Raji (cell line): Measurements from ENCODE around the gene ASPG.

Experiments
- POLR2A ChIP-seq: IDR thresholded peaks from 2 replicates; pipeline ENCODE4 v1.6.1; 2011; ENCODE audit warnings: low read depth, low read length, control low read depth; ENCODE audit not compliant: insufficient read depth

The ASPG gene

DNA sequence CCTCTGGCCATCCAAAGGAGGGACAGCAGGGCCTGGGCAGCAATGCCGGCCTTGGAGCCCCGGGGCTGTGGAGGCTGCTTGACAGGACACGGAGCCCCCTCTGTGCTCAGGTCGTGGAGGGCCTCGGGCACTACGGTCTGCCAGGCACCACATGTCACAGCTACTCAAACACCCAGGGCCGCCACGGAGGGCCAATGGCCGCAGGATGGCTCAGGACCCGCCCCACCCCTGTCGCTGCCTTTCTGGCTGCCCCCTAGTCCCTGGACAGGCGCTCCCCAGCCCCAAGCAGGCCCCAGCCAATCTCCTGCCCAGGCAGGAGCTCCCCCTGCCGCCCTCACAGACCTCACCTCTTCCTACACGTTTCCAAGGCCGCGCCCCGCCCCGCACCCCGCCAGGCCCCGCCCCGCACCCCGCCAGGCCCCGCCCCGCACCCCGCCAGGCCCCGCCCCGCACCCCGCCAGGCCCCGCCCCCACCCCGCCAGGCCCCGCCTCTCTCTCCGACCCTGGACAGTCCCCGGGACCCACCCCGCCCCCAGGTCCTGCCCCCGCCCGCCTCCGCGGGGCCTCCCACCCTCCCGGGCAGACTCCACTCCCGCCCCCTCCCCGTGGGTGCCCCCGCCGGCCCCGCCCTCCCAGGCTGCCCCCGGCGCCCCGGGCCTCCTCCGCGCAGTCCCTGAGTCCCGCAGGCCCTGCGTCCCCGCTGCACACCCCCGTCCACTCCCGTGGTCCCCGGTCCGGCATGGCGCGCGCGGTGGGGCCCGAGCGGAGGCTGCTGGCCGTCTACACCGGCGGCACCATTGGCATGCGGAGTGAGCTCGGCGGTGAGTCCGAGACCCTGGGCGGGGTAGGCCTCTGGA lies at the start of gene ASPG:
Gene ASPG (plus strand): TSS at position 669 of the 857 bp plus-strand sequence. CDS start 71 bp downstream, at position 740.
- no peak for TF ChIP-seq POLR2A

DNA sequence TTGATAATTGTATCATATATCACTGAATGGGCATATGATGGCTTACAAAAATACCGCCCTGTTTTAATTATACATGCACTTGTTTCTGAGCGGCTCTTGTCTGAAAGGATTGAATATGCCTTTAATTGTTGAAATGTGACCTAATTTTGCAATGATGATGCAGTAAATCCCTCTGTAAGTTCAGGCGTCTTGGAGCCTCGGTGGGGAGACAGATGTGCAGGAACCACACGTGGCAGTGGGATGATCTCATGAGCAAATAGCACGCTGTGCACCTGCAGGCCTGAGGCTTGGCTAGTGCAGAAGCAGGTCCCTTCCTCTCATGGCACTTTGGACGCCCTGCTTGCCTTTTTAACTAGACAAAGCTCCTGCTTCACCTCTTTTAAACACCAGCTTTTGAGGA lies 49.3 kb upstream of the ASPG start:
- TF ChIP-seq POLR2A: no peak

DNA sequence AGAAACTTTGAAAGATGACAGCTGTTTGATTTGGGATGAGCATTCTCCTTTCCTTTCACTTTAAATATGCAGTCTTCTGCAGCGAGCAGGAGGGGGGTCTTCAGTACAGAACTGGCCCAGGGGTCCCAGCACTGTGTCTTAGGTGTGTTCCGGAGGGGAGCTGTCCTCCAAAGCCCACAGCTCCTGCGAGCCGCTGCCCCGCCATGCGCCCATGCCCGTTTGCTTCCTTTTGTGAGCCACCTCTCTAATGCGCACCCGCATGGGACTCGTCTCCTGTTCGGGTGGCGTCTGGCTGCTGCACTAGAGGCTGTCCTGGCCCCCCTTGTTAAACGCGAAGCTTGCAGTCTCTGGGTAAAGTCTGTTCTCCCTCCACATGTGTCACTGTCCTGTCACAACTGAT lies 48.4 kb upstream of the ASPG start:
- no peak for TF ChIP-seq POLR2A

DNA sequence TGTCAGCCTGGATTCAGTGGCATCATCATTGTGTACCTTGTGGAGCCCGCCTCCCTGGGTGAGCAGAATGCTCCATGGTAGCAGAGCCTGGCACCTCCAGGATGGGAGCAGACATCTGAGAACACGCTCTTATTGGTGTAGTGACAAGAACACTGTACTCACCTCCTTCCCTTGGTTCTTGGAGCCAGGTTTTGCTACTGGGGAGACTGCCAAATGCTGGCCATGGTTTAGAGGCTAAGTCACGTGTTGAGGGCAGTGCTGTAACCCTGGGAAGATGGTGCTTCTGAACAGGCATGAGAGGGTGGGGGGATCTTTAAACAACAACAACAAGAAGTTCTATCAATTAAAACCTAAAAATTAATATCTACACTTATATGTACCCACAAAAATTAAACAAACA lies 47.6 kb upstream of the ASPG start:
- TF ChIP-seq POLR2A: no peak

DNA sequence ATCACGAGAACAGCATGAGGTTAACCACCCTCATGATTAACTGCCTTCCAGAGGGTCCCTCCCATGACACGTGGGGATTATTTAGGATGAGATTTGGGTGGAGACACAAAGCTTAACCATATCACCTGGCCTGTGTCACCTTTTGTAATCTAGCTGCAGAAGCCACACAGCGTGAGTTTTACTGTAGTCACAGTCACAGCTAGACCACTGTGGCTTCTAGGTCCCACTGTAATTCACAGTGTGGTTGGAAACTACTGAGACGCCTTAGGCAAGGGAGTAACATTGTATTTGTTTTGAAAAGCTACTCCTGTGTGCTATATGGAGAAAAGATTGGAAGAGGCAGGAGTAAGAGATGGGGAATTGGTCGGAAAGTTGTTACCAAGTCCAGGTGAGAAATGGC lies 46.3 kb upstream of the ASPG start:
- no peak for TF ChIP-seq POLR2A

DNA sequence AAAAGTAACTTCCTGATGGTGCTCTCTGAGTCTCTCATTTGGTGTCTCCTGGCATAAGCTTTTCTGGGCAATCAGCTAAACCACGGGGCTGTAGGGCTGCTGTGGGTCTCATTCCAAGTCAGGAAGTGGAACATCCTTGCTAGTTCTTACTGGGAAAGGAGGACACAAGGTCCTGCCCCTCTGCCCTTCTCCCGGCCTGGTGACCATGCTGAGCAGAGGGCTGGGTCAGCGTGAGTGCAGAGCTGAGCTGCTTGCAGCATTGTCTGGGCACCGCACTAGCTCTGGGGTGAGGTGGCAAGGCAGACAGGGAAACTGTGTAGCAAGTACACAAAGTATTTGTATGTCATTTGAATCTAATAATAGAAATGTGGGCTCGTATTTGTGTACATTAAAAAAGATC lies 45.0 kb upstream of the ASPG start:
- no peak for TF ChIP-seq POLR2A

DNA sequence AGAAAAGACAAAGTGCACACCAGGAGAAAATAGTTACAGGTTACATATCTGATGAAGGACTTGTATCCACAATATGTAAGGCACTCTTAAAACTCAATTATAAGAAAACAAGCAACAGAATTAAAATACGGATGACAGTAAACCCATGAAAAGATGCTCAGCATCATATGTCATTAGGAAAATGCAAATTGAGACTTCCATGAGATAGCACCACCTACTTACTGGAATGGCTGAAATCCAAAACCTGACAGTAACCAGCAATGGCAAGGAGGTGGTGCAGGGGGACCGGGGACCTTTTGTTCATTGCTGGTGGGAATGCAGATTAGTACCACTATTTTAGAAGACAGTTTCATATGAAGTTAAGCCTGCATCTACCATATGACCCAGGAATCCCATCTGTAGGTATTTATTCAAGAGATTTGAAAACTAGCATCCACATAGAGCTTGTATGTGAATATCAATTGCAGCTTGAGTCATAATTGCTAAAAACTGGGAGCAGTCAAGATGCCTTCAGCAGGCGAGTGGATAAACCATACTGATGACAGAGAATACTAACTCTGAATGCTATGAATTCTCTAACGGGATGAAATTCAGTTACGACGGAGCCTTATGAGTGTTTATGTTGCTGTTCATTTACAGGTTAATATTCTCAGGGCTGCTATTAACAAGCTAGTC lies 43.9 kb upstream of the ASPG start:
- no peak for TF ChIP-seq POLR2A

DNA sequence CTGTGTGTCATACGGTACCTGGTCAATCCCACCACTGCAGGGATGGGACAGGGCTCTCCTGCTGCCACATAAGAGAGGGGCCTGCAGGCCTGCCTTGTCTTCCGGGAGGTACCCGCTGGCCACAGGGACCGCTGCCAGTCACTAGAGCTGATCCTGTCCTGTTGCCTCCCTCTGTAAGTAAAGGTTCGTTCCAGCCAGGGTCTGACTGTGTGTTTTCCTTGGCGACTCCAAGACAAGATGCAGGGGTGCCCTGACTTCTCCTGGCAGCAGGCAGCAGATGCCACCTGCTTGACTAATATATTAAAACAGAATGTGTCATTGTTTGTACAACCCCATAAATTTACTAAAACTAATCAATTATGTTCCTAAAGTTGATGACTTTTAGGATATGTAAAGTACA lies 41.5 kb upstream of the ASPG start:
- no peak for TF ChIP-seq POLR2A

DNA sequence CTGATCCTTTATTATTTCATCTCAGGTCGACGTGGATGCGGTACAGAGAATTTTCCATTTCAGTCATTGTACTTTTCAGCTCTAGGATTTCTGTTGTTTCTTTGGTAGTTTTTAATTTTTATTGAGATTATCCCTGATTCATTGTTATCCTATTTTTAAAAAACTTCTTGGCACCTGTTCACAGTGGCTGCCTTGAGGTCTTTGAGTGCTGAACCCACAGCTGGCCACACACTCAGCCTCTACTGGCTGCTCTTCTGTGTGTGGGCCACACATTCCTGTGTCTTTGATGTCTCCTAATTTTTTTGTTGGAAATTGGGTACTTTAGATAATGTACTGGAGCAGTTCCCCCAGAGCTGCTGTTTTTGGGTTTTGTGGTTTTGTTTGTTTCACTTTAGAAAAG lies 37.7 kb upstream of the ASPG start:
- no peak for TF ChIP-seq POLR2A

DNA sequence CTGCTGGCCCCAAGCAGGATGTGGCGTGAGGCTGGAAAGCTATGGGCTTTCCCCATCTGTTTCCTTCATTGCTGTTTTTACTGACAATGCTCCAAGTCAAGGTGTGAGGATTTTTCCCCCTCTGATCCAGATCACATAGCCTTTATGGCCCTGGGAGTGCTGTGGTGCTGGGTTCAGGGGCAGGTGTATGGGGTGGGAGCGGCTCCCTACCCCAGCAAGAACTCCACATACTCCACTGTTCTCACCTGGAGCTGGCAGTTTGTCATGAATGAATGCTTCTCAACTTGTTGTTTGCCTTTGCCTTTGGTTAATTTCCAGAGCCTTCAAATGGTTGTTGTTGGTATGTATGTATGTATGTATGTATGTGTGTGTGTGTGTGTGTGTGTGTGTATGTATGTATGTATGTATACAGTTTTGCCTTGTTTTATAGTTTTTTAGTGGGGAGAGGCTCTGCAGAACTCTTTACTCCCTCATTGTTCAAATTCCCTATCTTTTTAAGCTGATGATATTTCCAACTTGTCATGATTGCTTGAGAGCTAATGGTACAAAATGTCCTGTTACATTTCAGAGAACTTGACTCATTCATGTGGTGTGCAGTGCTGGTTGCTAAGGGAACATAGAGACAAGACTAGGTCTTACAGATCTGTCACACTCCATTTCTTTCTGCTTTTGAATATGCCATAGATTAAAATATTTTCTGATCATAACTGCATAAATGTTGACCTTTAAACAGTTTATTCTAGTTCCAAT lies 36.6 kb upstream of the ASPG start:
- TF ChIP-seq POLR2A: no peak

DNA sequence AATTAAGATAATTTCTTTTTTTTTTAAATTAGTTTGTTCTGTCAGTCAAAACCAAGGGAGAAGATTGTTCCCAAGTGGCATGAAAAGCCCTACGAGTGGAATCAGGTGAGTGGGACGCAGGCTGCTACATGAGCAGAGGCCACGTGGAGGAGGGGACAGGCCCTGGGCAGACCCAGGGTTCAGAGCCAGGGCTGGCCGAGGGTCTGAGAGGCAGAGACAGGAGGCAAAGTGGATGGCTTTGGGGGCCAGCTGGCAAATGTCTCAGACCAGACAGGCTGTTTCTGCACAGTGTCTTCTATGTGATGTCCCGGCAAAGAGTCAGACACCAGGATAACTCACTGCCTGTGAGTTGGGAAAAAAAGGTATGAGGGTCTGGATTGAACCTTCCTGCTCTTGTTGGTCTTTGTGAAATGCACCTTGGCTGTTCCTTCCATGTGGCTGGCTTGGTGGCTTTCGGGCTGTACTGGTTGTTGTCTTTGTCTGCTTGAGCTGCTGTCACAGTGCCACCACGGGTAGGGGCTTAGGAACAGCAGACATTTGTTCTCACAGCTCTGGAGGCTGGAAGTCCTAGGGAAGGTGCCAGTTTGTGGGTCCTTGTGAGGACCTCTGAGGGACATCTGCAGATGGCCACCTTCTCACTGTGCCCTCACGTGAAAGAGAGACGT lies 35.8 kb upstream of the ASPG start:
- no peak for TF ChIP-seq POLR2A

DNA sequence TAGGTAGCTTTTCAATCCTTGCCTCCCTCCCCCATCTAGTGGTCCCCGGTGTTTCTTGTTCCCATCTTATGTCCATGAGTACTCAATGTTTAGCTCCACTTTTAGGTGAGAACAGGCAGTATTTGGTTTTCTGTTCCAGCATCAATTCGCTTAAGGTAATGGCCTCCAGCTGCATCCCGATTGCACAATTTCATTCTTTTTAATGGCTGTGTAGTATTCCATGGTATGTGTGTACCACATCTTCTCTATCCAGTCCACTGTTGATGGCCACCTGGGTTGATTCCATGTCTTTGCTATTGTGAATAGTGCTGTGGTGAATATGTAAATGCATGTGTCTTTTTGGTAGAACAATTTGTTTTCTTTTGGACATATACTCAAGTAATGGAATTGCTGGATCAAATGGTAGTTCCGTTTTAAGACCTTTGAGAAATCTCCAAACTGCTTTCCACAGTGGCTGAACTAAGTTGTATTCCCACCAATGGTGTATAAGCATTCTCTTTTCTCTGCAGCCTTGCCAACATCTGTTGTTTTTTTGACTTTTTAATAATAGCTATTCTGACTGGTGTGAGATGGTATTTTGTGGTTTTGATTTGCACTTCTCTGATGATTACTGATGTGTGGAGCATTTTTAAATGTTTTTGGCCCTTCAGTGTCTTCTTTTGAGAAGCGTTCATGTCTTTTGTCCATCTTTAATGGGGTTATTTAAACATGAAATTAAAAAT lies 34.2 kb upstream of the ASPG start:
- no peak for TF ChIP-seq POLR2A

DNA sequence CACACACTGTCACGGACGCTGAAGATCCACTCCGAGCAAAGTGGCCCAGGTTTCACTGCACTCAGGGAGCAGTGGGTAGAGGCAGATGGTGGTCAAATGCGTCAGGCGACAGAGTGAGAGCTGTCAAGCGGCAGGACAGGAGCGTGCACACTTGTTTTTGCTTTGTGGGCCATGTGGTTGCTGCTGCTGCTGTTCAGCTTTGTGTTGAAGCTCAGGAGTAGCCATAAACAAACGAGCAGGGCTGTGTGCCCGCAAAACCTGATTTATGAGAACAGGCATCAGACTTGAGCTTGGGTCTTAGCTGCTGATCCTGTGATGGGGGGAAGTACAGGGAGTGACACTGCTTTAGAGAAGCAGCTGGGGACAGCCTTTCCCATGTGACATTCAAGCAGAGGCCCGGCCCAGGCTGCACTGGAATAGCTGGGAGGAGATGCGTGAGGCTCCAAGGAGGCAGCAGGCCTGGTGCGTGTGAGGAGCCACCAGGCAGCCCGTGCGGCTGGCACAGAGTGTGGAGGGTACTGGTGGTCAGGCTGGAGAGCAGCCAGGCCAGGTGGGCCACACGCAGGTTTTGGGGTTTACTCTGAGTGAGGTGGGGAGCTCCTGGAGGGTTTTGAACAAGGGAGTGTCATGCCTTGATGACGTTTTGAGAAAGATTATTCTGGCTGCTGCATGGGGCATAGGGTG lies 31.1 kb upstream of the ASPG start:
- no peak for TF ChIP-seq POLR2A

DNA sequence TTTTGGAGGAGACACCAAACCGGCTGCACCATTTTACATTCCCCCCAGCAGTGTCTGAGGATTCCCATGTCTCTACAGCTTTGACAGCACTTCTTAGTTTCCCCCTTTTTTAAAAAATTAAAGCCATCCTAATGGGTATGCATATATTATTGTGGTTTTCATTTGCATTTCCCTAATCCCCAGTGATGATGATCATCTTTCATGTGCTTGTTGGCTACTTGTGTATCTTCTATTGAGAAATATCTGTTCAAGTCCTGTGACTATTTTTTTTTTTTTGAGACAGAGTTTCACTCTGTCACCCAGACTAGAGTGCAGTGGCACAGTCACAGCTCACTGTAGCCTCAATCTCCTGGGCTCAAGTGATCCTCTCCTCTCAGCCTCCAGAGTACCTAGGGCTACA lies 23.2 kb upstream of the ASPG start:
- TF ChIP-seq POLR2A: no peak
